Measurements from ENCODE around the gene COMMD1. TPM values are rescaled to one million over a fixed set of nuclear protein-coding genes. Genes with fewer than 3 reads are reported as not detected.
"Not testable (repeated sequence)": the region's sequence is repeated elsewhere in the genome, so short reads cannot be mapped to it uniquely, and the experiment has no call there.

COMMD1 gene
- total RNA-seq: 31.4 TPM

DNA sequence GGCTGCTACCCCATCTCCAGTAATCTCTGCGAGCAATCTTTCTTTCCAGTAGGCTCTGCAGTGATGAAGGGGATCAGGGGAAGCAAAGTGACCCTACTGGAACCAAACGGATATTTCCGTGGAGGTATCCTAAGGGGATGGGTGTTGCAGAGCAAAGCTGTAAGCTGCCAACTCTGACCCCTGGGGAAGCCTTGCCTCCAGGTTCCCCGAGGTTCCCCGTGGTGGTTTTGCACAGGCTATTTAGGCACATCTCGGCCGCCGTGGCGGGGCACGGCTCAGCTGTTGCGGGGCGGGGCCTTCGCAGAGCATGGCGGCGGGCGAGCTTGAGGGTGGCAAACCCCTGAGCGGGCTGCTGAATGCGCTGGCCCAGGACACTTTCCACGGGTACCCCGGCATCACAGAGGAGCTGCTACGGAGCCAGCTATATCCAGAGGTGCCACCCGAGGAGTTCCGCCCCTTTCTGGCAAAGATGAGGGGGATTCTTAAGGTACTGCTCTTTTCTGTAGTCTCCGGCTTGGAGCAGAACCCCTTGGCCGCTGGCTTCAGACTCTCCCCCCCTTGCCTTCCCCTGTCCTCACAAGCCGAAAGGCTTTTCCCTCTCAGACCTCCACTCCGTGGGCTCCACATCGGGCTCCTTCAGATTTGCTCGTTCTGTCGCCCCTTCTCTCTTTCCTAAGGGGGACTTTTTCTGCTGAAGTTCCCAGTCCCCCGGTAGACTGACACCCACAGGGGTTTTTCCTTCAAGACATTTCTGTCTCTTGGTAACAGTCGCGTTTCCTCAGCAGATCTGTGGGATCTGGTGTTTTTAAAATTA, at the start of gene COMMD1:
Gene COMMD1 (plus strand): TSS at position 303 of the 814 bp plus-strand sequence. CDS start 5 bp downstream, at position 308.
- peak; percentile 95 for ATAC-seq

DNA sequence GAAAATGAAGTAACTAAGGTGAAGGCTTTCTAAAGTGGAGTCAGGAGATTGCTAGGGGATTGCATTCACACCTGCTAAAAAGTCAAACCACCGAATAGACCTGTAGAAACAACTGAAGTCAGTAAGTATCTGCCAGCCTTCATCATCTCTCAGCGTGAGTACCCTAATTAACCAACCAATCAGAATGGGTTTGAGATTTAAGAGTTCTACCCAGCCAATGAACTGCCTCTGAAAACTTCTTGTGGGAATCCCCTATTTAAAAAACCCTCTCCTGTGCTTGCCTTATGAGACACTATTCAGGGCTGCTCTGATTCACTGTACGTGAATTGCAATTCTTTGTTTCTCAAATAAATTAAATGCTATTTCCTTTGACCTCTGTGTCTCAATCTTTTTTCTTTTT, 48.2 kb upstream of the COMMD1 start:
- no peak for ATAC-seq

DNA sequence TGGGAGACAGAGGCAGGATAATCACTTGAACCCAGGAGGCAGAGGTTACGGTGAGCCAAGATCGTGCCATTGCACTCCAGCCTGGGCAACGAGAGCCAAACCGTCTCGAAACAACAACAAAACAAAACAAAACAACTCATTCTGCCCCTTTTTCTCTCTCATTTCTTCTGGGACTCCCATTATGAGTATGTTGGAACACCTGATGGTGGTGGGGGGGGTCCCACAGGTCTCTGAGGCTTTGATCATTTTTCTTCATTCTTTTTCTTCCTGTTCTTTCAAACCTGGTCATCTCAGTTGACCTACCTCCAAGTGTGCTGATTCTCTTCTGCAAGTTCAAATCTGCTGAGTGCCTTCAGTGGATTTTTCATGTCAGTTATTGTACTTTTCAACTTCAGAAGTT, 43.4 kb upstream of the COMMD1 start:
- ATAC-seq: no peak

DNA sequence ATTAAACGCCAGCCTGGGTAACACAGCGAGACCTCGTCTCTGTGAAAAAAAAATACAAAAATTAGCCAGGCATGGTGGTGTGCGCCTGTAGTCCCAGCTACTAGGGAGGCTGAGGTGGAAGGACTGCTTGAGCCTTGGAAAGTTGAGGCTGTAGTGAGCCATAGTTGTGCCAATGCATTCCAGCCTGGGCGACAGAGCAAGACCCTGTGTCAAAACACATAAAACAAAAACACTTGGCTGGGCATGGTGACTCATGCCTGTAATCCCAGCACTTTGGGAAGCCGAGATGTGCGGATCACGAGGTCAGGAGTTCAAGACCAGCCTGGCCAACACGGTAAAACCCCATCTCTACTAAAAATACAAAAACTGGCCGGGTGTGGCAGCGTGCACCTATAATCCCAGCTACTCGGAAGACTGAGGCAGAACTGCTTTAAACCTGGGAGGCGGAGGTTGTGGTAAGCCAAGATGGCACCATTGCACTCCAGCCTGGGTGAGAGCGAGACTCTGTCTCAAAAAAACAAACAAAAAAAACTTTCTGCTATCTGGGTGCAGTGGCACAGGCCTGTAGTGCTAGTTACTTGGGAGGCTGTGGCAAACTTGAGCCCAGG, 38.9 kb upstream of the COMMD1 start:
- ATAC-seq: not testable (repeated sequence)

DNA sequence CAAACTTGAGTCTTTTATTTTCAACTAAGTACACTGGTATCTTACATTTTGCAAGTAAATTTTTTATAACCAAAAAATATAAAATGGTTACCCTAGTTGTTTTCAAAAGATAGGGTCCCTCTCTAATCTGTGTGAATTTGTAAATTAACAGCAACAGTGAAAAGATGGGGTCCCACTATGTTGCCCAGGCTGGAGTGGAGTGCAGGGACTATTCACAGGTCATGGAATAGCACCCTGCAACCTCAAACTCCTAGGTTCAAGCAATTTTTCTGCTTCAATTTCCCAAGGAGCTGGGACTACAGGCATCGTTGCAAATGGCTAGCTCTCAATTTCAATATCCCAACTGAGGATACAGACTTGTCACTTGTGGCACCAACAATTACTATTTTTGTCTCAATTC, 29.1 kb upstream of the COMMD1 start:
- no peak for ATAC-seq

DNA sequence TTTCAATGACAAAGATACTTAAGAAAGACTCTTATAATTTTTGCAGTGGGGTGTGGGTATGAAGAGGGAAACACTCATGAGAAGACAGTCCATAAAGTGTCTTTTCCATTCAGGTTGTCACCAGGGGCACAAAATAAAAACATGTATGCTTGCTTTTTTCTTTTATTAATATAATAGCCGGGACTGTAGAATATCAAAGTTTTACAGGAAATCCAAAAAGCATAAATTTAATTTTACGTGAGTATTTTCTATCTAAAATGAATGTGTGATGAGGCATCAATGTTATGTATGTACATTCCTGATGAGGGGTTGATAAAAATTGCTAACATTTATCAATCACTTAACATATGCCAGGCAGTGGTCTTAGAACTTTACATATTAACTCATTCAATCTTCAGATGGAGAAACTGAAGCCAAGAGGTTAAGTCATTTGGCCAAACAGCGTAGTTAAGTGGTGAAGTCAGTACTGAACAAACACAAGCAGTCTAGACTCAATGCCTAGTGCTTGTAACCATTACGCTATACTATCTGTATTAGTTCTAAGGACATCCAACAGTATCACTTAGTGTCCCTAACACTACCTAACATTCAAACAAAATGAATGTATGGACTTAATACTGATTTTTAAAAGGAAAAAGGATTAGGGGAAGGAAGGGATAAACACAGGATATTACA, 27.8 kb upstream of the COMMD1 start:
- ATAC-seq: no peak

DNA sequence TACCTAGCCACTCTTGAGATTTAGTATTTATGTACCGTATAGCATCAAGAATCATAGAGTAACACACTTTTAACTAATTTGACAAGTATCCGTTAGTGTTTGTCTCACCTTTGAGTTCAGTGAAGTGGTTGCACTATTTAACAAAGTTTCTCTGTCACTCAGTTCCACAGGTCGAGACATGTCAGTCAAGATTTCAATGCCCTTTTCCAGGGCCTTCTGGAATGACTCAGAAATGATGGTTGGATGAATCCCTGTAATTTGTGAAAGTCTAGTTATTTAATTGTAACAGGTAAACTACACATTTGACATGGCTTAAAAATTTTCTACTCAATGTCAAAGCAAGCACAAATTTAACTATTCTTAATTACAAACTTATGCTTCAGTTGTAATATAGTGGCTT, 26.7 kb upstream of the COMMD1 start:
- peak; percentile 82 for ATAC-seq

DNA sequence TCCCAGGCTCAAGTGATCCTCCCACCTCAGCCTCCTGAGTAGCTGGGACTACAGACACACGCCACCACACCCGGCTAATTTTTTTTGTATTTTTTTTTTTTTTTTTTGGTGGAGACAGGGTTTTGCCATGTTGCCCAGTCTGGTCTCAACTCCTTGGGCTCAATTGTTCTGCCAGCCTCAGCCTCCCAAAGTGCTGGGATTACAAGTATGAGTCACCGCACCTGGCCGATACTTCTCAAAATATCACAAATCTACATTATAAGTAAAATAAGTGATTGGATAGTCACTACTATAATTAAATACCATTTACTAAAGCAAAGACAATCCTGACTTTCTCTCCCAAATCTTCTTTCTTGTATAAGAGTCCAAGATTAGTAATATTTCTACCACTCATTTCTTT, 26.1 kb upstream of the COMMD1 start:
- ATAC-seq: peak; percentile 23

DNA sequence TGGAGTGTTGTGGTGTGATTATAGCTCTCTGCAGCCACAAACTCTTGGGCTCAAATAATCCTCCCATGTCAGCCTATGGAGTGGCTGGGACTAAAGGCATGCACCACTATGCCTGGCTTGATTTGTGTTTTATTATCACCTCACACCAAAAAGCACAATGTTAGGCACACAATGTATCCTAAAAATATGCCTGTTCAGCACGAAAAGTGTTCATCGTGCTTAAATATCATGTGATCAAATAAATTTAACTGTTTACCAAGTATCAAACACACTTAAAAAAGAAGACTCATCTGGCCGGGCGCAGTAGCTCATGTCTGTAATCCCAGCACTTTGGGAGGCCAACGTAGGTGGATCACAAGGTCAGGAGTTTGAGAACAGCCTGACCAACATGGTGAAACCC, 22.6 kb upstream of the COMMD1 start:
- ATAC-seq: no peak

DNA sequence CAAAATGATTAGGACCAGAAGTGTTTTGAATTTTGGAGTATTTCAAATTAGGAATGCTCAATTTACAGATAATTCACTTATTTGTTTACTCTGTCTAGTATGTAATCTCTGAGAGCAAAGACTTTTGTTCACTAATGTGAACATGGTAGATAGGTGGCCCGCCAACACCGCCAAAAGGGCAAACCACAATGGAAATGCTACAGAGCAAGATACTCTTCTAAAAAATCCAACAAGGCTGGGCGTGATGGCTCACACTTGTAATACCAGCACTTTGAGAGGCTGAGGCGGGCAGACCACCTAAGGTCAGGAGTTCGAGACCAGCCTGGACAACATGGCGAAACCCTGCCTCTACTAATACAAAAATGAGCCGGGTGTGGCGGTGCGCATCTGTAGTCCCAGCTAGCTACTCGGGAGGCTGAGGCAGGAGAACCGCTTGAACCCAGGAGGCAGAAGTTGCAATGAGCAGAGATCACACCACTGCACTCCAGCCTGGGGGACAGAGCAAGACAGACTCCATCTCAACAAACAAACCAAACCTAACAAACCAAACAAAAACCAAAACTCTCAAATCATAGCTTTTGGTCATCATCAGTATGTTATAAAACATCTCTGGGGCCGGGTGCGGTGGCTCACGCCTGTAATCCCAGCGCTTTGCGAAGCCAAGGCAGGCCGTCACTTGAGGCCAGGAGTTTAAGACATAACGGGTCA, 19.4 kb upstream of the COMMD1 start:
- ATAC-seq: no peak

DNA sequence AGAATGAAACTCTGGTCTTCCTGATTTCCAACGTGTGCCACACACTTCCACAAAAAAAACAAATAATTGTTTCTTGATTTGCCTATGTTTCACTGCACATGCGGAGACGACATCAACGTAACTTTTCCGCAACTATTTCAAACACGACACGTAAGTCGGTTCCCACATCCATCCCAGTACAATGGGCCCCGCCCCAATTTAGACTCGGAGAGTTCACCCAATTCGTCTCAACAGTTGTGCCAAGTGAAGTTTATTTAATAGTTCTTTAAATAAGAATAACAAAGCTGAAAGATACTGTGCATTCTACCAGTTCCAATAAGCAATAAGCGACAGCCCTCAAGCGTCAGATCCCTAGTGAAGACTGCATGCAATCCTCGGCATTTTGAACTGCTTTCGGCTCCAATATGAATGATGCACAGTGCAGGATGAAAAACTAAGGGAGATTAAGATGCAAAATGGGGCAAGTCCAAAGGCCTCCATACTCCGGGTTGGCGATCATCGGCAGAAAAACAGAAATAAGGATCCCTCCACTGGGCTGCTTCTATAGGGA, 17.7 kb upstream of the COMMD1 start:
- ATAC-seq: no peak

DNA sequence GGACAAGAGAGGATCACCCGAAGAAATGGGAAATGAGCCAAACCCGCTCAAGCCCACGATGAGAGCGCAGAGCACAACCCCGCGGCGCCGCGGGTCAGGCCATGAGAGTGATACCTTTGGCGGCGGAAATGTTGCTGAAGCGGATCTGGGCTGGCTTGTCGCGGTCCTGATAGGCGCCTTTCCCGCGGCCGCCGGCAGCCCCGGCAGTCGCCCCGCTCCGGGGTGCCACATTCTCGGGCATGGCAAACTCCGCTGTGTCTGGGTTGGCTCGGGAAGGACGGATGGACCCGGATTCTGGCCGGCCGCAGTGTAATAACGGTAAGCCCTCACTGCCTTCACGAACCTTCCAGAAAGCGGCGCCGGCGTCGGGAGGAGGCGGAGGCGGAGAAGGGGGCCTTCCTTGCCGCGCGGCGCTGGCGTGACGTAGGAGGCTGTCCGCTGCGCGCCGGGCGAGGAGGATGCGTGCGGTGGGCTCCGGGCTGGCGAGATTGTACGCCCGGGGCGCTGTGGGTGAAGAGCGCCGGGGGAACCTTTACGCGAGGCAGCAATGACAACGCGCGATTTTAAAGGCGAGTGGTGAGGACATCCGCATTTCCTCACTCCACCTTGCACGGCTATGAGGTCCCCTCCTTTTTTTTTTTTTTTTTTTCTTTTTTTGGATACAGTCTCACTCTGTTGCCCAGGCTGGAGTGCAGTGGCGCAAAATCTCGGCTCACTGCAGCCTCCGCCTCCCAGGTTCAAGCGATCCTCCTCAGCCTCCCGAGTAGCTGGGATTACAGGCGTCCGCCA, 17.0 kb upstream of the COMMD1 start, which contains the start of gene CCT4:
Gene CCT4 (minus strand): TSS at position 390 of the 789 bp plus-strand sequence. CDS start 149 bp downstream, at position 241.
- ATAC-seq: peak; percentile 94

DNA sequence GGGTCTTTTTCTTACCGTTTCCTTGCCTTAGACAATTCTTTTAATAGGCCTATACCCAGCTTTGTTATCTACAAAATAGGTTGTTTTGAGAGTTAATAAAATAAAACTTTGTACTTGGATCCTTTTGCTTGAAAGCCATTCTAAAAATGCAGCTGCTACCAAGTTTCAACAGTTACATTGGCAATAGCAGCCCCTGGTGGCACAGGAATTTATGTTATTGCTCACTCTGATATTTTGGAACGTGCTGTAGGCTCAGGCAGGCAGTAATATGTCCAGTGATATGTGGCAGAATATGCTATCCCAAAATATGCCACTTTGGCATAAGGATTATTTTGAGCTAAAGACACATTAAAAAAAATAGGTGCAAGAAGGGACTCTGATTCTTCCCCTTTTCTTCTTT, 6.7 kb upstream of the COMMD1 start:
- ATAC-seq: no peak

DNA sequence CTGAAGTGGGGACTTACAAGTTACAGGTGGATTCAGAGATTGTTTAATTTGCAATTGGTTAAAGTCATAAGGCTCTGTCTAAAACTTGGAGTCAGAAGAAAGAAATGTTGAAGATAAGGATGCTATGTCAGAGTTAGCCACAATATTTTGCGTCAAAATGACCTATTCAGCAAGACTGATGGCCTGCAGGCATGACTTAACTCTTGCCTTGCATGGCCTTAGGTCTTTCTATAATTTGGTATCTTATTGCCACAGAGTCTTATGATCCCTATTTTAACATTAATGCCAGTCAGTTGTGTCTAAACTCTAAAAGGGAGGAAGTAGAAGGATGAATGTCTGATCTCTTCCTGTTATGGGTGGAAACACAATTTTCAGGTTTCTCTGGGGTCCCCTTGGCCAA, 5.2 kb upstream of the COMMD1 start:
- no peak for ATAC-seq

DNA sequence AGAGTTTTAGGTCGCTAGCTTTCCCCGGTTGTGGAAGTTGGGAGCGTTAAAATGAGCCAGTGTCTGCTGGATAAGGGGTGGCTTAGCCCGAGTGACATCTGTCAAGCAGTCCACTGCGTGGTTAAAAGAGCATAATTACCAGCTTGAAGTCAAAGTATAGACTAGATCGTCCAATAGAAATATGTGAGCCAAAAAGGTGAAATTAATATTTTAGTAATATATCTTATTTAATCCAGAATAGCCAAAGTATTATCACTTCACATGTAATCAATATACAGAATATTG, 654 bp downstream of the COMMD1 start:
- ATAC-seq: peak; percentile 27

DNA sequence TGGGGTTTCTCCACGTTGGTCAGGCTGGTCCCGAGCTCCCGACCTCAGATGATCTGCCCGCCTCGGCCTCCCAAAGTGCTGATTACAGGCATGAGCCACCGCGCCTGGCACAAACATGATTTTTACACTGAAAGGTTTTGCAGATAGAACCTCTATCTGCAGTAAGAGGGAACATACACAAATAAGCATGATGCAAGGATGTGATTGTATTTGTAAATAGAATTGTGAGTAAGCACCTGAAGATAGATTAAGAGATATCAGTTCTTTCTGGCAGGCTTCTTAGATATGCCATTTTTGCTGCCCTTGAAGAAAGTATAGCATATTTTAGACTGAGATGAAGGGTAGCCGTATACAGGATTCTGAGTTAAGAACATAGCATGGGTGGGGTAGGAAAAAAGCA, 3.6 kb downstream of the COMMD1 start:
- ATAC-seq: no peak

DNA sequence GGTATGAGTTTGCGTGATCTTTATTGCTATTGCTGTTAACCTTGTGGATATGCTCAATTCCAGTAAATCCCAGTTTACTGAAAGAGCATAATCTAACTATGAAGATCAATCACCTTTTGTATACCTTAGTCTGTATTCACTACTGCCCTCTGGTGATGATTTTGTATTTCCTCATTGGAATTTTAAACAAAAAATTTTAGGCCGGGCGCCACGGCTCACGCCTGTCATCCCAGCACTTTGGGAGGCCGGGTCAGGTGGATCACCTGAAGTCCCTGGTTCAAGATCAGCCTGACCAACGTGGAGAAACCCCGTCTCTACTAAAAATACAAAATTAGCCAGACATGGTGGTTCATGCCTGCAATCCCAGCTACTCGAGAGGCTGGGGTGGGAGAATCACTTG, 5.1 kb downstream of the COMMD1 start:
- ATAC-seq: no peak

DNA sequence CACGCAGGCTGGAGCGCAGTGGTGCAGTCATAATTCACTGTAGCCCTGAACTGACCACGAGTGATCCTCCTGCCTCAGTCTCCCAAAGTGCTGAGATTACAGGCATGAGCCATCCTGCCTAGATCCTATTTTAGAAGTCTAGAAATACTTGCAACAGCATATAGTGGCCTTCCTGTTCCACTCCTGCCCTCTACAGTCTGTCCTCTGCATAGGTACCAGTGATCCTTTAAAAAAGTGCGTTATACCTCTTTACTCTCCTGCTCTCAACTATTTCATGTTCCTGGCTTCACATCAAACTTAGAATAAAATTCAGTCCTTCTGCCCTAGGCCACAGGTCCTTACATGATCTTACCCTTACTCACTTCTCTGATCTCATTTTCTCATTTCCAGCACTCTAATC, 6.0 kb downstream of the COMMD1 start:
- peak; percentile 71 for ATAC-seq

DNA sequence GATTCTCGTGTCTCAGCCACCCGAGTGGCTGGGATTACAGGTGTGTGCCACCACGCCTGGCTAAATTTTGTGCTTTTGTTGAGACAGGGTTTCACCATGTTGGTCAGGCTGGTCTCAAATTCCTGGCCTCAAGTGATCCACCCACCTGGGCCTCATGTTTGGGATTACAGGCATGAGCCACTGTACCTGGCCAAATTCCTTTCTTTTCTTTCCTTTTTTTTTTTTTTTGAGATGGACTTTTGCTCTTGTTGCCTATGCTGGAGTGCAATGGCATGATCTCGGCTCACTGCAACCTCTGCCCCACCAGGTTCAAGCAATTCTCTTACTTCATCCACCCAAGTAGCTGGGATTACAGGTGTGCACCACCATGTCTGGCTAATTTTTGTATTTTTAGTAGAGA, 9.3 kb downstream of the COMMD1 start:
- not testable (repeated sequence) for ATAC-seq

DNA sequence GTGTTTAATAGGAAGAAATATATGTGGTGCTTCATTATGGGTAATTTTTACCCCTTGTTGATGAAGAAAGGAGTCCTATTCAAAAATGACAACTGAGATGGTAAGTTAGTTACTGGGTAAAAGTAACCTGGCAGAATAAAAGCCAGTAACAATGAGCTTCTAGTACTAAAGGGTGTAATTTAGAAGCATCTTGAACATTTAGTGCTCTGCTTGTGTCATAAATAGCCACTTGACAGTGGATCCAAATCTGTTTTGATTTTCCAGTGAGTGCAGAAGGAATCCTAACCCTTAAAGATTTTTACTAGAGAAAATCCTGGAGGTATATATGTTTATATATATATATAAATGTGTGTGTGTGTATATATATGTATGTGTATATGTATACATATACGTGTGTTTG, 15.1 kb downstream of the COMMD1 start:
- no peak for ATAC-seq

DNA sequence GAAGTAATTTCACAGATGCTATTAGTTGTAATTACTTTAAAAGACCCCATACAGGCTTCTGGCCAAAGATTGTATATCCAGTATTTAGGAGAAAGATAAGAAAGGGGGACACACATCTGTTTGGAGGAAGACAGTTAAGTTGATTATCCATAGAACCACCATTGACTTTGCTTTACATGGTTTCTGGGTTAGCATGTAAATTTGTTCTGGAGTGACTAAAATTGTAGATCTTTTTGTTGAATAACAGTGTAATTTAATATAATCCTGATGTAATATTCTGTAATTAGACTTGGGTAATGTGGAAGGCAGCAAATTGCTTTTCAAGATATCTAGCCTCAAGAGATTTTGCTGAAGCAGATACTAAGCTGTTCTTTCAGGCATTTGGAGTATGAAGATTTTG, 17.2 kb downstream of the COMMD1 start:
- ATAC-seq: no peak
